H1 (cell line): ENCODE measurements around the gene CREB3L1.

ENCODE experiments used
- CBX5 ChIP-seq: fragments of 300-800, 300-1000 bp; sonication (generic); IDR thresholded peaks from 2 replicates; pipeline ENCODE4 v1.7.1; 2016; ENCODE audit warnings: antibody characterized with exemption, low read length, low read depth
- CEBPB ChIP-seq: IDR thresholded peaks from 2 replicates; pipeline ENCODE4 v1.6.1; 2012; ENCODE audit warnings: low read depth, low read length
- CREB1 ChIP-seq: IDR thresholded peaks from 2 replicates; pipeline ENCODE4 v1.6.1; 2012; ENCODE audit warnings: inconsistent platforms
- EZH2 ChIP-seq: fragments of 200-600 bp; sonication (generic); IDR thresholded peaks from 2 replicates; pipeline ENCODE4 v1.7.1; 2012; ENCODE audit warnings: low read depth, mild to moderate bottlenecking, moderate library complexity, low read length, inconsistent platforms; ENCODE audit not compliant: severe bottlenecking
- KDM5A ChIP-seq: fragments of 200-600 bp; IDR thresholded peaks from 2 replicates; pipeline ENCODE4 v1.7.1; 2012; ENCODE audit warnings: mild to moderate bottlenecking, low read length, inconsistent platforms, mixed read lengths
- MAFK ChIP-seq: IDR thresholded peaks from 2 replicates; pipeline ENCODE4 v1.6.1; 2012; ENCODE audit warnings: low read depth, mild to moderate bottlenecking, improper control_type of control experiment, low read length
- POLR2A ChIP-seq, 2 experiments: IDR thresholded peaks; 1 replicate in 1 of 2; 2 replicates in 1 of 2; pipeline ENCODE4 v1.6.1; 2011; ENCODE audit warnings: low read depth in 2 of 2, low read length in 2 of 2, mild to moderate bottlenecking in 2 of 2; ENCODE audit errors: control extremely low read depth in 1 of 2
- POLR2AphosphoS5 ChIP-seq: IDR thresholded peaks from 2 replicates; pipeline ENCODE4 v1.6.1; 2011; ENCODE audit warnings: low read depth, low read length
- RFX5 ChIP-seq: IDR thresholded peaks from 2 replicates; pipeline ENCODE4 v1.6.1; 2011; ENCODE audit warnings: low read depth, low read length, improper control_type of control experiment, borderline replicate concordance
- RNF2 ChIP-seq: fragments of 200-900, 300-1000 bp; sonication (generic); IDR thresholded peaks from 2 replicates; pipeline ENCODE4 v1.7.1; 2016; ENCODE audit warnings: borderline replicate concordance, low read depth, mild to moderate bottlenecking, antibody characterized with exemption, low read length; ENCODE audit not compliant: poor library complexity, severe bottlenecking; ENCODE audit errors: missing control alignments
- TAF1 ChIP-seq: IDR thresholded peaks from 2 replicates; pipeline ENCODE4 v1.6.1; 2011; ENCODE audit warnings: mild to moderate bottlenecking, low read depth, low read length
- TCF12 ChIP-seq: IDR thresholded peaks from 2 replicates; pipeline ENCODE4 v1.6.1; 2011; ENCODE audit warnings: low read depth, mild to moderate bottlenecking, low read length
- YY1 ChIP-seq: IDR thresholded peaks from 2 replicates; pipeline ENCODE4 v1.6.1; 2011; ENCODE audit warnings: low read depth, mild to moderate bottlenecking, low read length
- TF ChIP-seq, protein P1 (sequence below), 3 experiments: IDR thresholded peaks; 1 replicate in 2 of 3; 2 replicates in 1 of 3; pipeline versions ENCODE4 v1.5.1 to v1.6.1; 2011; ENCODE audit warnings: low read length in 3 of 3, mild to moderate bottlenecking in 3 of 3, inconsistent platforms in 2 of 3, low read depth in 1 of 3, moderate library complexity in 1 of 3; ENCODE audit not compliant: insufficient read depth in 1 of 3; ENCODE audit errors: control extremely low read depth in 1 of 3

DNA sequence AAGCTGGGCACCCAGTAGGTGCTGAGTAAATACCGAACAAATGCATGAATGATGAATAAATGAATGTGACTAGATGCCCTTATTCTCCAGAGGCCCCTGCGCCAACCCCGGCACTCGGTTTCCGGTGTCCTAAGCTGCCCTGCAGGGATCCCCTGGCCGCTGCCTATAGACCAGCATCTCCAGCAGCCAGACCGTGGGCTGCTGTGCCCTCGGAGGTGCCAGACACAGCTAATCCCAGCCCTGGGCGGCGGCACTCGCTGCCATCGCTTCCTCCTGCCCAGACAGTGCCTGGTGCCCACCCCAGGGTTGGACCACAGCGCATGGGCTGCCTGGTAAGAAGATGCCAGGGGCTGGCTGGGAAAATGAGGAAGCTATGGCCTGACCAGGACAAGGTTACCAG, 15.6 kb downstream of the CREB3L1 start:
- TF ChIP-seq, protein P1, sequence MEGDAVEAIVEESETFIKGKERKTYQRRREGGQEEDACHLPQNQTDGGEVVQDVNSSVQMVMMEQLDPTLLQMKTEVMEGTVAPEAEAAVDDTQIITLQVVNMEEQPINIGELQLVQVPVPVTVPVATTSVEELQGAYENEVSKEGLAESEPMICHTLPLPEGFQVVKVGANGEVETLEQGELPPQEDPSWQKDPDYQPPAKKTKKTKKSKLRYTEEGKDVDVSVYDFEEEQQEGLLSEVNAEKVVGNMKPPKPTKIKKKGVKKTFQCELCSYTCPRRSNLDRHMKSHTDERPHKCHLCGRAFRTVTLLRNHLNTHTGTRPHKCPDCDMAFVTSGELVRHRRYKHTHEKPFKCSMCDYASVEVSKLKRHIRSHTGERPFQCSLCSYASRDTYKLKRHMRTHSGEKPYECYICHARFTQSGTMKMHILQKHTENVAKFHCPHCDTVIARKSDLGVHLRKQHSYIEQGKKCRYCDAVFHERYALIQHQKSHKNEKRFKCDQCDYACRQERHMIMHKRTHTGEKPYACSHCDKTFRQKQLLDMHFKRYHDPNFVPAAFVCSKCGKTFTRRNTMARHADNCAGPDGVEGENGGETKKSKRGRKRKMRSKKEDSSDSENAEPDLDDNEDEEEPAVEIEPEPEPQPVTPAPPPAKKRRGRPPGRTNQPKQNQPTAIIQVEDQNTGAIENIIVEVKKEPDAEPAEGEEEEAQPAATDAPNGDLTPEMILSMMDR (IDR thresholded peaks at IDR 0.05; ENCODE audit: control extremely low read depth in 1 of 3, insufficient read depth in 1 of 3, low read depth in 1 of 3, low read length in 3 of 3) = no peak
- TF ChIP-seq CEBPB (no peak), POLR2AphosphoS5 (no peak), CREB1 (no peak), RFX5 (no peak), EZH2 (no peak), CBX5 (no peak), TAF1 (no peak), YY1 (no peak), POLR2A (IDR thresholded peaks at IDR 0.05; ENCODE audit: control extremely low read depth in 1 of 2, low read depth in 2 of 2, low read length in 2 of 2) (no peak), TCF12 (no peak), RNF2 (no peak), MAFK (no peak), KDM5A (no peak)
